OCI-LY1 (cell line): Measurements from ENCODE around the gene ALDH3A2.

Experiments used
- H2AFZ ChIP-seq: fragments of 200-600 bp; sonication (generic), shearing (Covaris generic); 2 replicates; pipeline ENCODE4 v1.6.0; 2014; ENCODE audit warnings: antibody characterized with exemption, mild to moderate bottlenecking, low read length
- H3F3A ChIP-seq: fragments of 200-600 bp; sonication (generic), shearing (Covaris generic); 2 replicates; pipeline ENCODE4 v1.6.0; 2014; ENCODE audit warnings: mild to moderate bottlenecking, antibody characterized with exemption, low read length, moderate library complexity; ENCODE audit not compliant: insufficient read depth
- H3K27ac ChIP-seq: fragments of 200-600 bp; sonication (generic); 2 replicates; pipeline ENCODE4 v1.5.1; 2014; ENCODE audit warnings: low read length, mixed run types, mild to moderate bottlenecking, low read depth; ENCODE audit not compliant: poor library complexity, severe bottlenecking
- H3K27me3 ChIP-seq: fragments of 200-600 bp; sonication (generic); 2 replicates; pipeline ENCODE4 v1.6.0; 2014; ENCODE audit warnings: antibody characterized with exemption, mild to moderate bottlenecking, low read length, moderate library complexity; ENCODE audit not compliant: insufficient read depth
- H3K36me3 ChIP-seq: fragments of 200-600 bp; sonication (generic); 2 replicates; pipeline ENCODE4 v1.6.1; 2014; ENCODE audit warnings: mild to moderate bottlenecking, antibody characterized with exemption, low read length, moderate library complexity, mixed read lengths; ENCODE audit not compliant: insufficient read depth
- H3K4me1 ChIP-seq: fragments of 200-600 bp; sonication (generic); 2 replicates; pipeline ENCODE4 v1.5.1; 2014; ENCODE audit warnings: mild to moderate bottlenecking, low read length, moderate library complexity; ENCODE audit not compliant: insufficient read depth, severe bottlenecking
- H3K4me2 ChIP-seq: fragments of 200-600 bp; sonication (generic), shearing (Covaris generic); 2 replicates; pipeline ENCODE4 v1.6.1; 2014; ENCODE audit warnings: low read length
- H3K4me3 ChIP-seq: fragments of 200-600 bp; sonication (generic); 2 replicates; pipeline ENCODE4 v1.5.1; 2014; ENCODE audit warnings: low read length, low read depth, mild to moderate bottlenecking, mixed read lengths; ENCODE audit not compliant: poor library complexity, severe bottlenecking
- H3K79me2 ChIP-seq: fragments of 200-600 bp; shearing (Covaris generic); 2 replicates; pipeline ENCODE4 v1.6.1; 2016; ENCODE audit warnings: mixed run types, low read length, mixed read lengths; ENCODE audit not compliant: insufficient read depth
- H3K9ac ChIP-seq: fragments of 200-600 bp; sonication (generic), shearing (Covaris generic); 2 replicates; pipeline ENCODE4 v1.6.1; 2014; ENCODE audit warnings: mild to moderate bottlenecking, low read length, mixed read lengths
- H3K9me2 ChIP-seq: fragments of 200-600 bp; sonication (generic), shearing (Covaris generic); 2 replicates; pipeline ENCODE4 v1.6.1; 2014; ENCODE audit warnings: low read depth, mild to moderate bottlenecking, low read length, mixed read lengths
- H3K9me3 ChIP-seq: fragments of 200-600 bp; shearing (Covaris generic); 2 replicates; pipeline ENCODE4 v1.6.1; 2014; ENCODE audit warnings: low read length, mixed read lengths
- H4K20me1 ChIP-seq: fragments of 200-600 bp; sonication (generic), shearing (Covaris generic); 2 replicates; pipeline ENCODE4 v1.6.0; 2016; ENCODE audit warnings: mild to moderate bottlenecking, low read length; ENCODE audit not compliant: insufficient read depth
- EZH2 ChIP-seq: fragments of 200-600 bp; sonication (generic), shearing (Covaris generic); IDR thresholded peaks from 2 replicates; pipeline ENCODE4 v1.8.0; 2017; ENCODE audit warnings: borderline replicate concordance, mixed run types, mild to moderate bottlenecking, antibody characterized with exemption, low read length, moderate library complexity, mixed read lengths
- TF ChIP-seq, protein P1 (sequence below): fragments of 200-600 bp; sonication (generic), shearing (Covaris generic); IDR thresholded peaks from 2 replicates; pipeline ENCODE4 v1.5.1; 2017; ENCODE audit warnings: mild to moderate bottlenecking, antibody characterized with exemption, low read length, moderate library complexity, mixed read lengths

ALDH3A2 gene

DNA sequence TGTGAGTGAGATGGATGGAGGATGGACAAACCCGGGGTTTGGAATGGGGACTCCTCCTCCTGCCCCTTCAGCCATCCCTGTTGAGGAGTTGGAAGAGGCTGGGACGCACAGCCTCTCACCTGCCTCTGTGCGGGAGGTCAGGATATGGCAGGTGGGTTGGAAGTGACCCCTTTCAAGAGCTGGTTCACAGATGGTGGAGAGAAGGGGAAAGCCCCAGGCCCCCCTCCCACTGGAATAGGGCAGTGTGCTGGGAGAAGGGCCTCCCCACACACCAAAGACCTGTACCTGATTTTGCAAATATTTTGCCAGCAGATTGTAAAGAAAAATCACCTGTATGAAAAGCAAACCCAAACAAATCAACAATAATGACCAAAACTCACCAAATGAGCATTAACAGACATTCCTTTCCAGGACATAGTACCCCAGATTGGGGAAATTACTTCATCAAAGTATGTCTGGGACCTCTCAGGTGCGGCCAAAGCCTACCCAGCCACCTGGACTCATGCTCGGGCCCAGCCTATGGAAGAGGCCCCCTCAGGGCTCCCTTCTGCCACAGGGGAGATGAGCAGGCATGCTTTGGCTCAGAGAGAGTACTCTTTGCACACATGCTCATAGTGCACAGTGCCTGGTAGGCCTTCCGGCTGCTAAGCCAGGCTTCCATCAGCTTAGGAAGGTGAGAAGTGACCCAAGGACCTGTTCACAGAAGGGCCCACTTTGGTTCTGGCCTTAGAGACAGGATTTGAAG lies 60.1 kb downstream of the ALDH3A2 start:
- Histone ChIP-seq H3F3A (no peaks in the 10 kb centered on the region), H3K9me2 (no peaks in the 10 kb centered on the region), H3K9ac (no peak overlapping the region), H3K27me3 (no peaks in the 10 kb centered on the region; the same call in 1 of the 2 replicates), H3K4me1 (no peaks in the 10 kb centered on the region), H3K9me3 (no peaks in the 10 kb centered on the region), H3K27ac (no peak overlapping the region), H3K36me3 (no peaks in the 10 kb centered on the region), H3K4me3 (no peak overlapping the region), H3K79me2 (no peaks in the 10 kb centered on the region), H3K4me2 (no peak overlapping the region), H4K20me1 (no peaks in the 10 kb centered on the region), H2AFZ (no peak overlapping the region)
- TF ChIP-seq, protein P1, sequence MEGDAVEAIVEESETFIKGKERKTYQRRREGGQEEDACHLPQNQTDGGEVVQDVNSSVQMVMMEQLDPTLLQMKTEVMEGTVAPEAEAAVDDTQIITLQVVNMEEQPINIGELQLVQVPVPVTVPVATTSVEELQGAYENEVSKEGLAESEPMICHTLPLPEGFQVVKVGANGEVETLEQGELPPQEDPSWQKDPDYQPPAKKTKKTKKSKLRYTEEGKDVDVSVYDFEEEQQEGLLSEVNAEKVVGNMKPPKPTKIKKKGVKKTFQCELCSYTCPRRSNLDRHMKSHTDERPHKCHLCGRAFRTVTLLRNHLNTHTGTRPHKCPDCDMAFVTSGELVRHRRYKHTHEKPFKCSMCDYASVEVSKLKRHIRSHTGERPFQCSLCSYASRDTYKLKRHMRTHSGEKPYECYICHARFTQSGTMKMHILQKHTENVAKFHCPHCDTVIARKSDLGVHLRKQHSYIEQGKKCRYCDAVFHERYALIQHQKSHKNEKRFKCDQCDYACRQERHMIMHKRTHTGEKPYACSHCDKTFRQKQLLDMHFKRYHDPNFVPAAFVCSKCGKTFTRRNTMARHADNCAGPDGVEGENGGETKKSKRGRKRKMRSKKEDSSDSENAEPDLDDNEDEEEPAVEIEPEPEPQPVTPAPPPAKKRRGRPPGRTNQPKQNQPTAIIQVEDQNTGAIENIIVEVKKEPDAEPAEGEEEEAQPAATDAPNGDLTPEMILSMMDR = no peak
- no peak for TF ChIP-seq EZH2

DNA sequence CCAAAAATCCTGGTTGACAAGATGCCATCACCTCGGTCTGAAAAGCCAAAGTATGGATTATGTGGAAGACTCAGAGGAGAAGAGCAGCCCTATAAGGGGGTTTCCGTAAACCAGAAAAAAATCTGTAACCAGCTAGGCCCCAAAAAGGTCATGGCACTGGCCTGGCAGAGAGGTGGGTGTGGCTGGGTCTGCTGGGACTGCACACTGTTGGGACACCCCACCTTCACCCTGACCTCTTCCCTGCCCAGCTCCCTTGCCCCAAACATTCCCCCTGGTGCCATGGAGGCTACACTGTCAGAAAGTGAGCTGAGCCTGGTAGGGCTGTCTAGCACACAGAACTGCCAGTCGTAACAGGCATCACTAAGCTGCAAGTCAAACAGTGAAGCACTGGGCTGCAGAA lies 61.3 kb downstream of the ALDH3A2 start:
- no peaks in the 10 kb centered on the region for H3K79me2 ChIP-seq
- TF ChIP-seq, protein P1 = no peak
- no peak for TF ChIP-seq EZH2
- no peaks in the 10 kb centered on the region for H3K9me2 ChIP-seq
- H3K27ac ChIP-seq = no peak overlapping the region
- H3K4me1 ChIP-seq = no peaks in the 10 kb centered on the region
- no peak overlapping the region for H3K4me3 ChIP-seq
- H2AFZ ChIP-seq = no peak overlapping the region
- H3K36me3 ChIP-seq = no peaks in the 10 kb centered on the region
- H3K9ac ChIP-seq = no peak overlapping the region
- no peaks in the 10 kb centered on the region for H3K27me3 ChIP-seq
- H4K20me1 ChIP-seq = no peaks in the 10 kb centered on the region
- no peak overlapping the region for H3K4me2 ChIP-seq
- H3K9me3 ChIP-seq = no peaks in the 10 kb centered on the region
- no peaks in the 10 kb centered on the region for H3F3A ChIP-seq

DNA sequence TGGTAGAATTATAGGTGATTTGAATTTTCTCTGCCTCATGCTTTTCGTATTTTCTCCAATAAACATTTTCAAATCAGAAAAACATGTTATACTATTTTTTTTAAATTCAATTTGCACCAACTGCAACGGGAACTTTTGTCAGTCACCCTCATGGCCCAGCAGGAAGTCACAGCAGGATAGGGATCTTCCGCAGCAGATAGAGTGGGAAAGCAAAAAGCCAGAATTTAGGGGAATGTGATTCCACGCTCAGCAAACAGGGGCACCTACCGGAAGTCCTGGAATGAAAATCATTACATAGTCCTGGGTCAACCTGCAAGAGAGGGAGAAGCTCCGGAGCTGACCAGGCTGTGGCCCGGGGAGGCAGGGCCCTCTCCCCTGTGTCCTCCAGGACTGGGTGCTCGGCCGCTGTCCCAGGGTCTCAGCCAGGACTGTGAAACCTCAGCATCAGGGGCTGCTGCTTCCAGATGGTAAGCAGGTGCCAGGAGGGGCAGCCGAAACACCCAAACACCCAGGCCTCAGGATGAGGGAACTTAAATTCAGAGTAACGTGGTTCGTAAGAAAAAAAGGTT lies 64.0 kb downstream of the ALDH3A2 start:
- Histone ChIP-seq H3F3A (no peaks in the 10 kb centered on the region), H4K20me1 (no peaks in the 10 kb centered on the region), H3K4me3 (no peak overlapping the region), H3K79me2 (no peaks in the 10 kb centered on the region), H3K27ac (no peak overlapping the region), H3K4me1 (no peaks in the 10 kb centered on the region), H3K9me2 (no peaks in the 10 kb centered on the region), H3K4me2 (no peak overlapping the region), H2AFZ (no peak overlapping the region), H3K36me3 (no peaks in the 10 kb centered on the region), H3K9me3 (no peaks in the 10 kb centered on the region), H3K9ac (no peak overlapping the region), H3K27me3 (no peaks in the 10 kb centered on the region)
- TF ChIP-seq, protein P1 = no peak
- no peak for TF ChIP-seq EZH2
